ENCODE data around the gene RUSF1. TPM values are rescaled to one million over a fixed set of nuclear protein-coding genes. Genes with fewer than 3 reads are reported as not detected.

RUSF1 gene
- total and polyA plus RNA-seq, 9 of the 15 experiments (the other 6 are each of a cell fraction or from before 2014, with no cell fraction given): 0.80 to 52.8 (median 27.6) TPM

DNA sequence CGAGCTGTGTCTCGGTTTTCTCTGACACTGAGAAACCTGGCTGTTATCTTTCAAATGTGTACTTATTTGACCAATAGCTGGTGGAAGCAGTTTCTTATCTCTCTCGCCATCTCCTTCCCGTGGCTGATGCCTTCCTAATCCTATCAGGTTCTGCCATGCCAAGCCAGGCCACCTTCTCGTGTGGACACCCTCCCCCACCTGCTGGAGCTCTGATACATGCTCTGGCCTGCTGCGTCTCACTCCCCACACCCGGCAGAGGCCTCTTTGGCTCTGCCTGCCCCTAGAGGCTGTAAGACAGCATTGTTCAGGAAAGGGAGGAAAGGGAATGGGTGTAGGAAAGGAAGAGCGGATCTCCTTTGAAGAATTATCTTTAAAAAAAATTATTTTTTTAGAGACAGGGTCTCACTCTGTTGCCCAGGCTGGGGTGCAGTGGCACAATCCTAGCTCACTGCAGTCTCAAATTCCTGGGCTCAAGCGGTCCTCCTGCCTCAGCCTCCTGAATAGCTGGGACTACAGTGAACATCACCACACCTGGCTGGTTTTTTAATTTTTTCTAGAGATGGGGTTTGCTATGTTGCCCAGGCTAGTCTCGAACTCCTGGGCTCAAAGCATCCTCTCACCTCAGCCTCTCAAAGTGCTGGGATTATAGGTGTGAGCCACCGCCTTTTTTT is 56.4 kb downstream of the RUSF1 start (continued):
- TF ChIP-seq, protein P1, sequence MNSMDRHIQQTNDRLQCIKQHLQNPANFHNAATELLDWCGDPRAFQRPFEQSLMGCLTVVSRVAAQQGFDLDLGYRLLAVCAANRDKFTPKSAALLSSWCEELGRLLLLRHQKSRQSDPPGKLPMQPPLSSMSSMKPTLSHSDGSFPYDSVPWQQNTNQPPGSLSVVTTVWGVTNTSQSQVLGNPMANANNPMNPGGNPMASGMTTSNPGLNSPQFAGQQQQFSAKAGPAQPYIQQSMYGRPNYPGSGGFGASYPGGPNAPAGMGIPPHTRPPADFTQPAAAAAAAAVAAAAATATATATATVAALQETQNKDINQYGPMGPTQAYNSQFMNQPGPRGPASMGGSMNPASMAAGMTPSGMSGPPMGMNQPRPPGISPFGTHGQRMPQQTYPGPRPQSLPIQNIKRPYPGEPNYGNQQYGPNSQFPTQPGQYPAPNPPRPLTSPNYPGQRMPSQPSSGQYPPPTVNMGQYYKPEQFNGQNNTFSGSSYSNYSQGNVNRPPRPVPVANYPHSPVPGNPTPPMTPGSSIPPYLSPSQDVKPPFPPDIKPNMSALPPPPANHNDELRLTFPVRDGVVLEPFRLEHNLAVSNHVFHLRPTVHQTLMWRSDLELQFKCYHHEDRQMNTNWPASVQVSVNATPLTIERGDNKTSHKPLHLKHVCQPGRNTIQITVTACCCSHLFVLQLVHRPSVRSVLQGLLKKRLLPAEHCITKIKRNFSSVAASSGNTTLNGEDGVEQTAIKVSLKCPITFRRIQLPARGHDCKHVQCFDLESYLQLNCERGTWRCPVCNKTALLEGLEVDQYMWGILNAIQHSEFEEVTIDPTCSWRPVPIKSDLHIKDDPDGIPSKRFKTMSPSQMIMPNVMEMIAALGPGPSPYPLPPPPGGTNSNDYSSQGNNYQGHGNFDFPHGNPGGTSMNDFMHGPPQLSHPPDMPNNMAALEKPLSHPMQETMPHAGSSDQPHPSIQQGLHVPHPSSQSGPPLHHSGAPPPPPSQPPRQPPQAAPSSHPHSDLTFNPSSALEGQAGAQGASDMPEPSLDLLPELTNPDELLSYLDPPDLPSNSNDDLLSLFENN (IDR thresholded peaks at IDR 0.05; ENCODE audit: low read depth in 2 of 2, low read length in 2 of 2): no peak
- no peak for TF ChIP-seq HDAC8 (tag; IDR thresholded peaks at IDR 0.05)
- peak in 1 of 2 experiments; percentile 37; a peak in 1 of 4 replicates for TF ChIP-seq MAZ (CRISPR knock-in tag; conservative IDR thresholded peaks at IDR 0.05 in 1 of 2, IDR thresholded peaks at IDR 0.05 in 1 of 2)
- TF ChIP-seq CBX3 (IDR thresholded peaks at IDR 0.05; ENCODE audit: borderline replicate concordance in 1 of 2, low read length in 2 of 2): peak in 1 of 2 experiments; percentile 52; a peak in 1 of 3 replicates
- no peak for TF ChIP-seq PTBP1 (IDR thresholded peaks at IDR 0.05; ENCODE audit: low read depth, low read length)
- TF ChIP-seq, protein P2, sequence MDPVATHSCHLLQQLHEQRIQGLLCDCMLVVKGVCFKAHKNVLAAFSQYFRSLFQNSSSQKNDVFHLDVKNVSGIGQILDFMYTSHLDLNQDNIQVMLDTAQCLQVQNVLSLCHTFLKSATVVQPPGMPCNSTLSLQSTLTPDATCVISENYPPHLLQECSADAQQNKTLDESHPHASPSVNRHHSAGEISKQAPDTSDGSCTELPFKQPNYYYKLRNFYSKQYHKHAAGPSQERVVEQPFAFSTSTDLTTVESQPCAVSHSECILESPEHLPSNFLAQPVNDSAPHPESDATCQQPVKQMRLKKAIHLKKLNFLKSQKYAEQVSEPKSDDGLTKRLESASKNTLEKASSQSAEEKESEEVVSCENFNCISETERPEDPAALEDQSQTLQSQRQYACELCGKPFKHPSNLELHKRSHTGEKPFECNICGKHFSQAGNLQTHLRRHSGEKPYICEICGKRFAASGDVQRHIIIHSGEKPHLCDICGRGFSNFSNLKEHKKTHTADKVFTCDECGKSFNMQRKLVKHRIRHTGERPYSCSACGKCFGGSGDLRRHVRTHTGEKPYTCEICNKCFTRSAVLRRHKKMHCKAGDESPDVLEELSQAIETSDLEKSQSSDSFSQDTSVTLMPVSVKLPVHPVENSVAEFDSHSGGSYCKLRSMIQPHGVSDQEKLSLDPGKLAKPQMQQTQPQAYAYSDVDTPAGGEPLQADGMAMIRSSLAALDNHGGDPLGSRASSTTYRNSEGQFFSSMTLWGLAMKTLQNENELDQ (CRISPR knock-in tag; IDR thresholded peaks at IDR 0.05; ENCODE audit: borderline replicate concordance): no peak
- TF ChIP-seq NRF1 (conservative IDR thresholded peaks at IDR 0.05 in 1 of 2, IDR thresholded peaks at IDR 0.05 in 1 of 2): peak; percentile 49 to 58; a peak in 3 of 4 replicates
- 0 out of 2 replicates have a peak, but pooled peaks have one; percentile 38 for TF ChIP-seq TEAD4 (IDR thresholded peaks at IDR 0.05; ENCODE audit: low read length)
- no peak for TF ChIP-seq TEAD4 (CRISPR knock-in tag; IDR thresholded peaks at IDR 0.05; ENCODE audit: borderline replicate concordance)
- no peak for TF ChIP-seq DACH1 (IDR thresholded peaks at IDR 0.05; ENCODE audit: partially characterized antibody)
- TF ChIP-seq HLTF (IDR thresholded peaks at IDR 0.05): no peak
- no peak for TF ChIP-seq ZNF140 (CRISPR knock-in tag; IDR thresholded peaks at IDR 0.05)
- no peak for TF ChIP-seq KDM4B (IDR thresholded peaks at IDR 0.05; ENCODE audit: borderline replicate concordance in 2 of 2, low read depth in 1 of 2)
- TF ChIP-seq PHB (CRISPR knock-in tag; IDR thresholded peaks at IDR 0.05): no peak
- TF ChIP-seq, protein P3, sequence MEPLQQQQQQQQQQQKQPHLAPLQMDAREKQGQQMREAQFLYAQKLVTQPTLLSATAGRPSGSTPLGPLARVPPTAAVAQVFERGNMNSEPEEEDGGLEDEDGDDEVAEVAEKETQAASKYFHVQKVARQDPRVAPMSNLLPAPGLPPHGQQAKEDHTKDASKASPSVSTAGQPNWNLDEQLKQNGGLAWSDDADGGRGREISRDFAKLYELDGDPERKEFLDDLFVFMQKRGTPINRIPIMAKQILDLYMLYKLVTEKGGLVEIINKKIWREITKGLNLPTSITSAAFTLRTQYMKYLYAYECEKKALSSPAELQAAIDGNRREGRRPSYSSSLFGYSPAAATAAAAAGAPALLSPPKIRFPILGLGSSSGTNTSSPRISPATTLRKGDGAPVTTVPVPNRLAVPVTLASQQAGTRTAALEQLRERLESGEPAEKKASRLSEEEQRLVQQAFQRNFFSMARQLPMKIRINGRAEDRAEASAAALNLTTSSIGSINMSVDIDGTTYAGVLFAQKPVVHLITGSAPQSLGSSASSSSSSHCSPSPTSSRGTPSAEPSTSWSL (CRISPR knock-in tag; IDR thresholded peaks at IDR 0.05; ENCODE audit: borderline replicate concordance): no peak
- no peak for TF ChIP-seq DDX20 (tag; IDR thresholded peaks at IDR 0.05; ENCODE audit: low read depth)
- TF ChIP-seq PATZ1 (CRISPR knock-in tag; IDR thresholded peaks at IDR 0.05; ENCODE audit: borderline replicate concordance): no peak
- TF ChIP-seq NFIC (IDR thresholded peaks at IDR 0.05): 0 out of 2 replicates have a peak, but pooled peaks have one; percentile 25

Data from K562 (cell line).